Measurements from ENCODE around the gene GREM1. TPM values are rescaled to one million over a fixed set of nuclear protein-coding genes. Genes with fewer than 3 reads are reported as not detected.

GREM1 gene
- total and polyA plus RNA-seq, 2 donors (not counting 3 experiments of a cell fraction or from before 2014, with no cell fraction given), result not detected

- Histone ChIP-seq H3K4me3 (replicated peaks in 1 of 3; ENCODE audit: insufficient read depth in 1 of 3, low read depth in 1 of 3, low read length in 3 of 3) (no peak overlapping the region), H3K27me3 (ENCODE audit: control insufficient read depth in 2 of 2, insufficient read depth in 2 of 2, low read length in 2 of 2) (peaks cover 0 to 1% of the 10 kb centered on the region in 2 experiments), H2AFZ (ENCODE audit: low read depth, low read length) (no peak overlapping the region), H3K79me2 (ENCODE audit: control insufficient read depth, insufficient read depth, low read length) (no peaks in the 10 kb centered on the region), H3K9ac (replicated peaks; ENCODE audit: extremely low read depth, insufficient read depth, low read length) (no peak overlapping the region), H3K9me1 (replicated peaks; ENCODE audit: control insufficient read depth, extremely low read depth, insufficient read depth, low read length) (no peaks in the 10 kb centered on the region), H3K36me3 (ENCODE audit: control insufficient read depth in 2 of 2, extremely low read depth in 1 of 2, insufficient read depth in 2 of 2, low read length in 2 of 2) (no peaks in the 10 kb centered on the region), H3K9me3 (replicated peaks; ENCODE audit: control insufficient read depth, insufficient read depth, low read length) (no peaks in the 10 kb centered on the region), H3K4me2 (ENCODE audit: insufficient read depth, low read length) (no peak overlapping the region), H3K4me1 (ENCODE audit: control insufficient read depth, extremely low read depth, insufficient read depth, low read length) (no peaks in the 10 kb centered on the region), H4K20me1 (replicated peaks; ENCODE audit: control insufficient read depth, extremely low read depth, insufficient read depth, low read length) (no peaks in the 10 kb centered on the region), H3K27ac (ENCODE audit: insufficient read depth, low read depth, low read length) (no peak overlapping the region)
- DNase-seq (ENCODE audit: low read depth, low spot score) (no peak), FAIRE-seq (no peak)
- ChIA-PET CTCF (interaction anchor here (0.9 to 1.7 kb wide), 3 partner anchors 11 to 32 kb away, joined by 3 to 5 read pairs (median 3); no protein-coding TSS in a partner anchor), POLR2A (no interaction called here)
- TF ChIP-seq GATA2 (IDR thresholded peaks at IDR 0.05; ENCODE audit: insufficient read depth, insufficient read length, low read depth, low read length), result no peak
- TF ChIP-seq FOS (IDR thresholded peaks at IDR 0.05; ENCODE audit: borderline replicate concordance, insufficient read depth, low read length), result no peak
- TF ChIP-seq POLR2A (IDR thresholded peaks at IDR 0.05; ENCODE audit: low read depth, low read length), result no peak
- TF ChIP-seq, protein P1, sequence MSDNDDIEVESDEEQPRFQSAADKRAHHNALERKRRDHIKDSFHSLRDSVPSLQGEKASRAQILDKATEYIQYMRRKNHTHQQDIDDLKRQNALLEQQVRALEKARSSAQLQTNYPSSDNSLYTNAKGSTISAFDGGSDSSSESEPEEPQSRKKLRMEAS (IDR thresholded peaks at IDR 0.05; ENCODE audit: insufficient read depth, insufficient read length), result no peak
- TF ChIP-seq, protein P2, sequence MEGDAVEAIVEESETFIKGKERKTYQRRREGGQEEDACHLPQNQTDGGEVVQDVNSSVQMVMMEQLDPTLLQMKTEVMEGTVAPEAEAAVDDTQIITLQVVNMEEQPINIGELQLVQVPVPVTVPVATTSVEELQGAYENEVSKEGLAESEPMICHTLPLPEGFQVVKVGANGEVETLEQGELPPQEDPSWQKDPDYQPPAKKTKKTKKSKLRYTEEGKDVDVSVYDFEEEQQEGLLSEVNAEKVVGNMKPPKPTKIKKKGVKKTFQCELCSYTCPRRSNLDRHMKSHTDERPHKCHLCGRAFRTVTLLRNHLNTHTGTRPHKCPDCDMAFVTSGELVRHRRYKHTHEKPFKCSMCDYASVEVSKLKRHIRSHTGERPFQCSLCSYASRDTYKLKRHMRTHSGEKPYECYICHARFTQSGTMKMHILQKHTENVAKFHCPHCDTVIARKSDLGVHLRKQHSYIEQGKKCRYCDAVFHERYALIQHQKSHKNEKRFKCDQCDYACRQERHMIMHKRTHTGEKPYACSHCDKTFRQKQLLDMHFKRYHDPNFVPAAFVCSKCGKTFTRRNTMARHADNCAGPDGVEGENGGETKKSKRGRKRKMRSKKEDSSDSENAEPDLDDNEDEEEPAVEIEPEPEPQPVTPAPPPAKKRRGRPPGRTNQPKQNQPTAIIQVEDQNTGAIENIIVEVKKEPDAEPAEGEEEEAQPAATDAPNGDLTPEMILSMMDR (IDR thresholded peaks at IDR 0.05; ENCODE audit: extremely low read depth in 1 of 2, insufficient read depth in 1 of 2, low read depth in 1 of 2, low read length in 2 of 2), result no peak
- TF ChIP-seq JUN (IDR thresholded peaks at IDR 0.05; ENCODE audit: borderline replicate concordance, insufficient read depth, insufficient read length, low read depth), result no peak
- TF ChIP-seq MYC (IDR thresholded peaks at IDR 0.05; ENCODE audit: low read depth, low read length), result no peak
- TF ChIP-seq POLR2AphosphoS5 (IDR thresholded peaks at IDR 0.05; ENCODE audit: insufficient read depth, low read depth, low read length), result no peak
- TF ChIP-seq EZH2 (IDR thresholded peaks at IDR 0.05; ENCODE audit: borderline replicate concordance, low read depth, low read length, severe bottlenecking), result no peak
- dilution Hi-C loops (cut with MboI; ENCODE audit: extremely low pct_ligation_motif_present, low sequenced_read_pairs) (loop anchor here (25.0 kb wide), 1 partner anchor 293 kb away; no protein-coding TSS in a partner anchor), intact Hi-C loops (cut with micrococcal nuclease) (no loop called here)
- no TSS peak for BruUV-seq (replicated peaks)
These were observed 23.4 kb upstream of the GREM1 start for GRCh38 chr15:32694222-32694983.

All from endothelial cell of umbilical vein (primary cell).